Spleen (tissue), 7 donors: ENCODE measurements around the gene HHAT.

Experiments used
- CTCF ChIP-seq, 11 experiments: fragments of 200-600 bp in 7 of 11; fragments of 450-650 bp in 4 of 11; sonication (generic) in 4 of 11; IDR thresholded peaks in 8 of 11; conservative IDR thresholded peaks in 3 of 11; 1 replicate in 7 of 11; 2 replicates in 4 of 11; pipeline versions ENCODE4 v1.4.0 to v1.8.0; 2016 to 2021; ENCODE audit warnings: antibody characterized with exemption in 11 of 11, inconsistent platforms in 4 of 11, mild to moderate bottlenecking in 1 of 11
- POLR2A ChIP-seq, 3 donors: fragments of 450-650 bp; IDR thresholded peaks; one replicate each; pipeline ENCODE4 v1.5.1; 2017; ENCODE audit warnings: antibody characterized with exemption in 3 of 3, mild to moderate bottlenecking in 1 of 3
- donor health status: DM: no; HTN: no; CAD: no; lungs with moderate emphysema.
- donor health status: DM: no; HTN: no; CAD: no.
- donor health status: DM: no; HTN: no; CAD: no.

- TF ChIP-seq CTCF (IDR thresholded peaks at IDR 0.05 in 8 of 11, conservative IDR thresholded peaks at IDR 0.05 in 3 of 11) = no peak
- no peak for TF ChIP-seq POLR2A (IDR thresholded peaks at IDR 0.05)
Observed at GRCh38 chr1:210469441-210469840, 140.7 kb downstream of the HHAT start.
